Muscle layer of colon (tissue), 2 donors: ENCODE results near the gene HOMEZ.
"Not testable (repeated sequence)": the region's sequence is repeated elsewhere in the genome, so short reads cannot be mapped to it uniquely, and the experiment has no call there.

Source experiments
- H3K27ac ChIP-seq: one replicate; pipeline ENCODE4 v1.7.0; 2013; ENCODE audit warnings: low read depth, mild to moderate bottlenecking, low read length, moderate library complexity
- H3K27me3 ChIP-seq, 2 donors: one replicate each; pipeline ENCODE4 v1.7.0; 2013; ENCODE audit warnings: low read length in 2 of 2, mild to moderate bottlenecking in 2 of 2; ENCODE audit not compliant: insufficient read depth in 2 of 2, control insufficient read depth in 1 of 2
- H3K36me3 ChIP-seq: one replicate; pipeline ENCODE4 v1.7.0; 2013; ENCODE audit warnings: mild to moderate bottlenecking, low read length; ENCODE audit not compliant: insufficient read depth
- H3K4me1 ChIP-seq: one replicate; pipeline ENCODE4 v1.7.0; 2013; ENCODE audit warnings: mild to moderate bottlenecking, low read length; ENCODE audit not compliant: insufficient read depth
- H3K4me3 ChIP-seq, 2 donors: one replicate each; pipeline ENCODE4 v1.7.0; 2013; ENCODE audit warnings: low read length in 2 of 2, low read depth in 1 of 2, mild to moderate bottlenecking in 1 of 2, moderate library complexity in 1 of 2
- H3K9ac ChIP-seq: one replicate; pipeline ENCODE4 v1.7.0; 2013; ENCODE audit warnings: low read length
- H3K9me3 ChIP-seq: one replicate; pipeline ENCODE4 v1.7.0; 2013; ENCODE audit warnings: mild to moderate bottlenecking, low read length
- donor health status: abdominal sarcoma.
- donor health status: Adenocarcinoma of cecum.

Gene HOMEZ

GRCh38 chr14:23294734-23295561 is 9.0 kb upstream of the HOMEZ start:
- H3K27ac ChIP-seq, result no peak overlapping the region
- no peaks in the 10 kb centered on the region for H3K9me3 ChIP-seq
- H3K4me3 ChIP-seq, result no peak overlapping the region
- H3K36me3 ChIP-seq, result peaks cover 15% of the 10 kb centered on the region
- H3K4me1 ChIP-seq, result peaks cover 11% of the 10 kb centered on the region
- H3K9ac ChIP-seq, result no peak overlapping the region
- H3K27me3 ChIP-seq, result peaks cover 0 to 3% of the 10 kb centered on the region in 2 donors

GRCh38 chr14:23286902-23287479 is 1.1 kb upstream of the HOMEZ start:
- H3K27ac ChIP-seq, result peak overlapping the region; percentile 98
- no peaks in the 10 kb centered on the region for H3K27me3 ChIP-seq
- peaks cover 22% of the 10 kb centered on the region for H3K4me1 ChIP-seq
- no peaks in the 10 kb centered on the region for H3K36me3 ChIP-seq
- H3K9me3 ChIP-seq, result no peaks in the 10 kb centered on the region
- H3K9ac ChIP-seq, result peak overlapping the region; percentile 95
- peak overlapping the region; percentile 37 to 91 for H3K4me3 ChIP-seq

GRCh38 chr14:23285530-23286019 is 357 bp downstream of the HOMEZ start:
- no peaks in the 10 kb centered on the region for H3K36me3 ChIP-seq
- H3K27ac ChIP-seq, result peak overlapping the region; percentile 99
- H3K9me3 ChIP-seq, result no peaks in the 10 kb centered on the region
- peak overlapping the region; percentile 91 to 98 for H3K4me3 ChIP-seq
- peaks cover 22% of the 10 kb centered on the region for H3K4me1 ChIP-seq
- H3K9ac ChIP-seq, result peak overlapping the region; percentile 99
- no peaks in the 10 kb centered on the region for H3K27me3 ChIP-seq

GRCh38 chr14:23284654-23285529 is 1.0 kb downstream of the HOMEZ start:
- H3K4me1 ChIP-seq, result peaks cover 22% of the 10 kb centered on the region

DNA sequence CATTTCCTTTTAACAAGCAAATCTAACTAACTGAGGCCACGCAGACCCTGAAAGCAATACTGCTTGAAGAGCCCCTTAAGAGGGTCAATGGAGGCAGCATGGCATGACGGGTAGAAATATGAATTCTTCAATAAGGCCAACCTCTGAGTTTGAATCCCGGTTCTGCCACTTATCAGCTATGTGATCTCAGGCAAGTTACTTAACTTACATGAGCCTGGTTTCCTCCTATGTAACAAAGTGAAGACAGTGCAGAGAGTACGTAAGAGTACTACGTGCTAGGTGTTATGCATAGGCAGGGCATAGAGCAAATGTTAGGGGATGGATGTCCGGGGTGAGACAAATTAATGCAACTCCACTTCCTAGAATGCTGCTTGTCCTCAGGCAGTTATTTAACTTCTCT is 4.7 kb downstream of the HOMEZ start:
- no peak overlapping the region for H3K9ac ChIP-seq
- H3K27me3 ChIP-seq, result no peaks in the 10 kb centered on the region
- H3K27ac ChIP-seq, result no peak overlapping the region
- H3K9me3 ChIP-seq, result no peaks in the 10 kb centered on the region
- no peak overlapping the region for H3K4me3 ChIP-seq
- peaks cover 3% of the 10 kb centered on the region for H3K36me3 ChIP-seq
- peaks cover 13% of the 10 kb centered on the region for H3K4me1 ChIP-seq

More at GRCh38 chr14:23284654-23285529, 1.0 kb downstream of the HOMEZ start:
- Histone ChIP-seq H3K9ac (peak overlapping the region; percentile 99), H3K27ac (peak overlapping the region; percentile 99), H3K4me3 (peak overlapping the region; percentile 91 to 98), H3K9me3 (no peaks in the 10 kb centered on the region), H3K27me3 (no peaks in the 10 kb centered on the region), H3K36me3 (no peaks in the 10 kb centered on the region)

DNA sequence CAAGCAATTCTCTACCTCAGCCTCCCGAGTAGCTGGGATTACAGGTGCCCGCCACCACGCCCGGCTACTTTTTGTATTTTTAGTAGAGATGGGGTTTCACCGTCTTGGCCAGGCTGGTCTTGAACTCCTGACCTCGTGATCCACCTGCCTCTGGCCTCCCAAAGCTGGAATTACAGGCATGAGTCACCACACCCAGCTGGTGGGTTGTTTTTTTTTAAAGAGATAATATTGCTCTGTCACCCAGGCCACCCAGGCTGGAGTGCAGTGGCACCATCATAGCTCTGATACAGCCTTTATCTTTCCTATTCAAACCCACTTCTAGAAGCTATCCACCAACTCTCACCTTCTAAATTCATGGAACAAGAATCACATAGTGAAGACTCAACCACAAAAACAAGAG is 8.0 kb downstream of the HOMEZ start:
- not testable (repeated sequence) for H3K27ac ChIP-seq, H3K9me3 ChIP-seq, H3K4me1 ChIP-seq, H3K9ac ChIP-seq, H3K4me3 ChIP-seq, H3K27me3 ChIP-seq
- peaks cover 12% of the 10 kb centered on the region for H3K36me3 ChIP-seq

- no peak overlapping the region for H3K4me3 ChIP-seq
- H3K36me3 ChIP-seq, result peaks cover 12% of the 10 kb centered on the region
- no peak overlapping the region for H3K27ac ChIP-seq
- no peaks in the 10 kb centered on the region for H3K27me3 ChIP-seq
- H3K9ac ChIP-seq, result no peak overlapping the region
- no peaks in the 10 kb centered on the region for H3K4me1 ChIP-seq
- no peaks in the 10 kb centered on the region for H3K9me3 ChIP-seq
Observed at GRCh38 chr14:23277189-23277588, 8.7 kb downstream of the HOMEZ start.

DNA sequence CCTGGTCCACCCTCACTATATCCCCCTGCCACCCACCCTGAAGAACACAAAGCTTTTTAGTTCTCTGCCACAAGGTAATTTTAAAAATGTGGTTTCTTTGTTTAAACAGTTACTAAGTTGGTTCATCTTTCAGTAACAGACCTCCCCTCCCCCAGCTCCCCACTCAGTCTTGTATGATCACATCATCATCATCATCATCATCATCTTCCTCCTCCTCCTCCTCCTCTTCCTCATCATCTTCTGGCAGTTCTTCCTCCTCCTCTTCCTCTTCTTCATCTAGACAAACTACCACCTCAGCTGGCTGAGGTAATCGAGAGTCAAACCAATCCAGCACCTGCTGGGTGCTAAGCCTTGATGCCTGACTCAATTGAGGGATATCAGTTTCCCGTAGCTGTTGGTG is 10.5 kb downstream of the HOMEZ start:
- no peak overlapping the region for H3K4me3 ChIP-seq
- H3K27ac ChIP-seq, result no peak overlapping the region
- no peaks in the 10 kb centered on the region for H3K4me1 ChIP-seq
- H3K27me3 ChIP-seq, result no peaks in the 10 kb centered on the region
- H3K9me3 ChIP-seq, result no peaks in the 10 kb centered on the region
- peaks cover 12% of the 10 kb centered on the region for H3K36me3 ChIP-seq
- H3K9ac ChIP-seq, result no peak overlapping the region

DNA sequence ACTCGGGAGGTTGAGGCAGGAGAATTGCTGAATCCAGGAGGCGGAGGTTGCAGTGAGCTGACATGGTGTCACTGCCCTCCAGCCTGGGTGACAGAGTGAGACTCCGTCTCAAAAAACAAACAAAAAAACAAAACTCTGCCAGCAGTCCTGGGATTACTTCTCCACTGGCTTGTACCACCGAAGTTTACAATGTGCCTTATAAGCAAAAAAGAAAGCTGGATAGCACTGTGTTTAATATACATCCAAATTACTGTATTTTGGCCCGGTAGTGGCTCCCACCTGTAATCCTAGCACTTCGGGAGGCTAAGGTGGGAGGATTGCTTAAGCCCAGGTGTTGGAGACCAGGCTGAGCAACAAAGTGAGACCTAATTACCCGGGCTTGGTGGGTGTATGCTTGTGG is 16.7 kb downstream of the HOMEZ start:
- no peak overlapping the region for H3K4me3 ChIP-seq
- H3K4me1 ChIP-seq, result no peaks in the 10 kb centered on the region
- H3K9me3 ChIP-seq, result no peaks in the 10 kb centered on the region
- H3K36me3 ChIP-seq, result no peaks in the 10 kb centered on the region
- no peaks in the 10 kb centered on the region for H3K27me3 ChIP-seq
- no peak overlapping the region for H3K9ac ChIP-seq
- no peak overlapping the region for H3K27ac ChIP-seq

GRCh38 chr14:23260849-23261248 is 25.1 kb downstream of the HOMEZ start:
- H3K9me3 ChIP-seq, H3K9ac ChIP-seq, H3K27me3 ChIP-seq, H3K36me3 ChIP-seq, H3K4me1 ChIP-seq, H3K27ac ChIP-seq, H3K4me3 ChIP-seq: not testable (repeated sequence)

GRCh38 chr14:23259426-23259825 is 26.5 kb downstream of the HOMEZ start:
- H3K9ac ChIP-seq, result no peak overlapping the region
- no peaks in the 10 kb centered on the region for H3K36me3 ChIP-seq
- H3K9me3 ChIP-seq, result no peaks in the 10 kb centered on the region
- no peak overlapping the region for H3K27ac ChIP-seq
- no peak overlapping the region for H3K4me3 ChIP-seq
- H3K4me1 ChIP-seq, result no peaks in the 10 kb centered on the region
- peaks cover 0 to 4% of the 10 kb centered on the region in 2 donors for H3K27me3 ChIP-seq
